ENCODE results near the gene CALCR.
"Not testable (repeated sequence)": the region's sequence is repeated elsewhere in the genome, so short reads cannot be mapped to it uniquely, and the experiment has no call there.

The CALCR gene

DNA sequence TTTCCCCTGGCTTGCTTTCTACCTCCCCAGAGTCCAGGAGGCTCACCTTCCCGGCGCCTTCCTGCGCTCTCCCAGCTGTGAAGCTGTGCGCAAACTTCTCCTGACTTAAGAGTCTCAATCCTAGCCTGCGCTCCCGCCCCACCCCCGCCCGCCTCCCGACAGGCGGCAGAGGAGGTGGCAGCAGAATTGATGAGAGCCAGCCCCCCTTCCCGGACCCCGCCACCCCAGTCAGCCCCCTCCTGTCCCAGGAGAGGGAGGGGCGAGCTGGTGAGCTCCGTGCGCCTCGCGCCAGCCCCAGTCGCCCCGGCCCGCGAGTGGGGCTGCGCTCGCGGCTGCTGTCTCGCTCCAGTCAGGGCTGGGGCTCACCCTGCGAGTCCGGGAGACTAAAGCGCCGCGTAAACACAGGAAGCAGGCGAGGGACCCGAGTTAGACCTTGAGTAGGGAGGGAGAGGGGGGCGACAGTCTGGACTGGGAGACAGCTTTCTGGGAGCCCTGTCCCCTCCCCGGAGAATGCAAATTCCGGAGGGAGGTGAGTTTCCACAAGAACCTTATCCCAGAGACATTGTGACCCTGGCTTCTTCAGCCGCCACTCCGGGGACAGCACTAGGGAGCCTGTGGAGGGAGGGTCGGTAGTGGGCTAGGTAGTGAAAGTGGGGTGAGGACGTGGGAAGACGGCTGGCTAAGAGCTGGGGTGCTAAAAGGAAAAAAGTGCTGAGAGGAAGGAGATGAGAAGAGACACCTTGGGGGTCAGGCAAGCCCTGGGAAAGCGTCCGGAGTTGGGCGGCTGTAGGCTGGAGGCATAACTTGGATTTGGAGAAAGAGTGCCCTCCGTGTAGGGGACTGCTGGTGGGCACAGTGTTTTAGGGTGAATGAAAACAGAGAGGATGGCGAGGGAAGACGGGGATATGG is at the start of gene CALCR:
Gene CALCR (minus strand): TSS at position 79 of the 909 bp plus-strand sequence. CDS start 87,743 bp downstream, outside the sequence.
- DNase-seq (ENCODE audit: low read depth in 2 of 2): no peak

GRCh38 chr7:93623816-93624215 is 49.3 kb upstream of the CALCR start:
- DNase-seq (ENCODE audit: low read depth in 2 of 2): no peak

DNA sequence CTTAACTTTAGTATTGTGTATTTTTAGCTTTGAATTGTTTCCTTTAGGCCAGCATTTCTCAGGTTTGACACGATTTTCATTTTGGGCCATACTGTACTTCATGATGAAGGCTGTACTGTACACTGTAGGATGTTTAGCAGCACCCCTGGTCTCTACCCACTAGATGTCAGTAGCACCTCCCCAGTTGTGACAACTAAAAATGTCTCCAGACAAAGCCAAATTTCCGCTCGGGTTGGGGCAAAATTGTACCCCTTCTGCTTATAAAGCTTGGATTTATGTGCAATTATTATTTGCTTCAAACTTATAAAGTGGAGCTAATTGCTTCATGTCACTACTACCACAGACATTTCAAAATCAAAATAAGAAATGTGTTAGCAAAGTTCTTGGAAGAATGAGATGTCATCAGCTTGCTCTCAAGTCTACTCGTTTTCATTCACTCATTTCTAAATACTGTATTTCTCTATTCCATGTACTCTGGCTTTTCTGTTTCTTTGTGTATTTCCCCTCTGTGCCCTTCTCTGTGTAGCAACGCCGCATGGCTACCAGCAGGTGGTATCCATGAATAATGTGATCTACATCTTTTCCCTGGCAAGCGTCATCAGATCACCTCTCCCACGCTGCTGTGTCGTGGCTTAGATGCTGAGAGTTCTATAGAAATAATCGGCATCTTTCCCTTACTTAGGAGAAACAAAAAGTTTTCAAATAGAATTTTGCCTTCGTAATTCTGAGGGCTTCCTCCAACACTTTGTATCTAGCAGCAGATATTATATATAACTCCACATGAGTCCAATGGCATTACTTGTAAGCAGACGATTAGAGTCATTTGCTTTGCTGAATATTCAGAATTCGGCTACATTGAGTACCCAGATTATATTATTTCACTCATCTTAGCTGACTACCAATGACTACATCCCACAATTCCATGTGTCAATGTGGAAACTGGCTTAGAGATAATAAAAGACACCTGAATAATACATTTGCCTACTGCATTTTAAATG is 47.8 kb upstream of the CALCR start:
- no peak for DNase-seq (ENCODE audit: low read depth in 2 of 2)

GRCh38 chr7:93620864-93621263 is 46.3 kb upstream of the CALCR start:
- no peak for DNase-seq (ENCODE audit: low read depth in 2 of 2)

DNA sequence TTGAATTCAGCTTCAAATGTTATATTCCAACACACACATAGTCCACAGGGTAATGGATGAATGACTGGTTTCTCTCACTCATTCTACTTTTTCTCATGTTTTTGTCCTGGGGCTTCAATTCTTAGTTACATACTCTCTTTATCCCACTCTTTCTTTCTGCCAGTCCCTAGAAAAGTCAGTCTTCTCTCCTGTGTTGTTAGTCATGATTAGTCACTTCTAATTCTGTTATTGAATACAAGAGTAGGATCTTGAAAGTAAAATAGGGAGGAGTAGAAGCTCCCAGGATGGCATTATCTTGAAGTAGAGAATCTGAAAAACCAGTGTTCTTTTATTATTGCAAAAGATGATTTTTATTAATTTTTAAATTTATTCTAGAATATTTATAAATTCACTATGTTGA is 45.5 kb upstream of the CALCR start:
- DNase-seq (ENCODE audit: low read depth in 2 of 2): no peak

DNA sequence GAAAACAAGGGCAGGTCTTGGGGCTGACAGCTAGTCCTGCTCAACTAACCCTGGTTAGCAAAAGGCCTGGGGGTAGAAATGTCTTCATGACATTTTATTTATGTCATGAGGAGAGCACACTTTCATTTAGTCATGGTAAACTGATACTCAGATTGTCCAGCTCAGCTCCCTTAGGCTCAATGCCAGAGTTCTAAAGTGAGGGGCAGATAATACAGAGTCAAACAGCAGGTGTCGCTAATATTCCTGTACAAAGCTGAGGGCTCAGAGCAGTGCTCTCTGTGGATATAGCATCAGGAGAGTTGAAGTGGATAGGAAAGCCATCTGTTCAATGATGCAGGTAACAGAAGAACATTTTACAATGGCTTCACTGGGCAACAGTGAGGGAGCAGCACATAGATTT is 26.8 kb upstream of the CALCR start:
- no peak for DNase-seq (ENCODE audit: low read depth in 2 of 2)

- no peak for DNase-seq (ENCODE audit: low read depth in 2 of 2)
Measured at GRCh38 chr7:93594250-93594649, 19.7 kb upstream of the CALCR start.

DNA sequence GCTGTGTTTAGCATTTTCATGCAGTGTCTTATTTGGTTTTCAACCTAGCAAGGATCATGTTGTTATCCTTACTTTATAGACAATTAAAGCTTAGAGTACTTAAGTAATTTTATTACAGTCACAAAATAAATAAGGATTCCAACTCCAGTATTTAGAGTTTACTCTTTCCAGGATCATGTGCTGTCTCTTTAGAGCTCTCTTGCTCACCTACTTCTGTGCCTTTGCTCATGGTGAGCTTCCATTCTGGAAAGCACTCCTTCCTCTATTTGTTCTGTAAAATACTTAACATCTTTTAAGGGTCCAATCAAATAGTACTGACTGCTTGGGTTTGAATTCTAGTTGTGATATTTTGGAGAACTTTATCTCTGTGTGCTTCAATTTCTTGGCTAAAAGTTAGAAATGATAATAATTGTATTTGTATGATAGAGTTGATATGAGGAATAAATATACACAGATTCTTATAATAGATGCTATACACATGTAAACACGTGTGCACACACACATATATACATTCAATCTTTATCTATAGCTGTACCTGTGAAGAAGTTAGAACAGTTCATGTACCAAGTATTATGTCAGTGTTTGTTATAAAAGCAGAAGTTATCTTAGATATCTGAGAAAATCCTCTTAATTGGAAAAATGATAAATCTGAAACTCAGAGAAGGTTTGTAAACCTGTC is 18.2 kb upstream of the CALCR start:
- DNase-seq (ENCODE audit: low read depth in 2 of 2): no peak

GRCh38 chr7:93591224-93592050 is 16.9 kb upstream of the CALCR start:
- not testable (repeated sequence) for DNase-seq (ENCODE audit: low read depth in 2 of 2)

GRCh38 chr7:93586479-93586865 is 11.9 kb upstream of the CALCR start:
- not testable (repeated sequence) for DNase-seq (ENCODE audit: low read depth in 2 of 2)

DNA sequence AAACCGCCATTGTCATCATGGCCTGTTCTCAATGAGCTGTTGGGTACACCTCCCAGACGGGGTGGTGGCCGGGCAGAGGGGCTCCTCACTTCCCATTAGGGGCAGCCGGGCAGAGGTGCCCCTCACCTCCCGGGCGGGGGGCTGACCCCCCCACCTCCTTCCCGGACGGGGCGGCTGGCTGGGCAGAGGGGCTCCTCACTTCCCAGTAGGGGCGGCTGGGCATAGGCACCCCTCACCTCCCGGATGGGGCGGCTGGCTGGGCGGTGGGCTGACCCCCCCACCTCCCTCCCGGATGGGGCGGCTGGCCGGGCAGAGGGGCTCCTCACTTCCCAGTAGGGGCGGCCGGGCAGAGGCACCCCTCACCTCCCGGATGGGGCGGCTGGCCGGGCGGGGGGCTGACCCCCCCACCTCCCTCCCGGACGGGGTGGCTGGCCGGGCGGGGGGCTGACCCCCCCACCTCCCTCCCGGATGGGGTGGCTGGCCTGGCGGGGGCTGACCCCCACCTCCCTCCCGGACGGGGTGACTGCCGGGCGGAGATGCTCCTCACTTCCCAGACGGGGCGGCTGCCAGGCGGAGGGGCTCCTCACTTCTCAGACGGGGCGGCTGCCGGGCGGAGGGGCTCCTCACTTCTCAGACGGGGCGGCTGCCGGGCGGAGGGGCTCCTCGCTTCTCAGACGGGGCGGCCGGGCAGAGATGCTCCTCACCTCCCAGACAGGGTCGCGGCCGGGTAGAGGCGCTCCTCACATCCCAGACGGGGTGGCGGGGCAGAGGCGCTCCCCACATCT is 11.4 kb upstream of the CALCR start:
- DNase-seq (ENCODE audit: low read depth in 2 of 2): not testable (repeated sequence)

GRCh38 chr7:93579431-93579830 is 4.9 kb upstream of the CALCR start:
- DNase-seq (ENCODE audit: low read depth in 2 of 2): no peak

- no peak for DNase-seq (ENCODE audit: low read depth in 2 of 2)
Measured at GRCh38 chr7:93578762-93579161, 4.2 kb upstream of the CALCR start.

DNA sequence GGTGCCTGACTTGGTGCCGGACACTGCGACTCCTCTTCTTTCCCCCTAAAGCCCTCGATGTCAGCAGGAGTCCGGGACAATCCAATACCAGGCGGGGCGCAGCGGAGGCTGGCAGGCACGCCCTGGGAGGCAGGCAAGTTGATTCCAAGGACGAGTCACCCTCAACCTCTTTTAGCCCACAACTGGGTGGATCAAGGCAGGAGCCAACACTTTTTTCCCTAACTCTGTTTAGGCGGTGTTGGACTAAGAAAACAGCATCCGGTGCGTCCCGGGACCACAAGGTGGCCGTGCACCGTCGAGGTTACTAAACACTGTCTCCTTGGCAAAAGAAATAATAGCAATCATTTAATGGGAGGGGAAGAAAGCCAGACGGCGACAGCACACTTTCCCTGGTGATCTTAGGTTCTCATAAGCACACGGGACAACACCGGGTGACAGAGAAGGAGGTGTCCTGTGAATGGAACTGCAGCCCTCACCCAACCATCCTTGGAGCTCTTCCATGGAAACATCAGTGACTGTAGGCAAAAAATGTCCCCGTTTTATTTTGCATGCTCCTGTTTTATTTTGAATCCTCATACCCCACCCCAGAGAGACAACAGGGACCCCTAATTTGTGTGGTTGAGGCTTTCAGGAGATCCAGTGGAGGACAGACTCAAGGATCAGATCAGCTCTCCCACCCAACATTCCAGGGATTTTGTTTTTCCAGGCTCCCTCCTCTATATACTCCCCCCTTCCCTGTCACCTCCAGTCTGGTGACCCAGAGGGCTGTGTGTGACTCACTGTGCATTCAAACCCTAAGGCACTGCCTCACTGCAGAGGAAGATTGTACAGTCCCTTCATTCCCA is 1.3 kb upstream of the CALCR start:
- DNase-seq (ENCODE audit: low read depth in 2 of 2): no peak

GRCh38 chr7:93574269-93574645 is 267 bp downstream of the CALCR start:
- DNase-seq (ENCODE audit: low read depth in 2 of 2): no peak

DNA sequence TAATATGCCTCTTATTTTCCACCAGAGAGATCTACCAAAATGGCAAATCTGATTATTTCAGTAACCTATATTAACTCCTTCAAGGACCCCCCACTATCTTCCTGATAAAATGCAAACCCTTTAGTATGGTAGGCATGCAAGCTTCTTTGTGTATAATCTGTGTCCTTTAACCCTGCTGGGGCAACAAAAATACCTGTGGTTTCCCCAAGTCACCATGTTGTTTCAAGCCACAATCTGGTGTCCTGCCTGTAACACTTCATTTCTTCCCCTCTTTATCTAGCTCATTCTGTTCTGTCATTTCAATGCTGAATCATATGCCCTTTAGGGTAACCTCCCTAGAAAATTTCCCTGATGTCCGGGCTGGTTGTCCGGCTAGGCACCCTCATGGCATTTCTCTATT is 5.3 kb downstream of the CALCR start:
- no peak for DNase-seq (ENCODE audit: low read depth in 2 of 2)

- DNase-seq (ENCODE audit: low read depth in 2 of 2): no peak
Measured at GRCh38 chr7:93566876-93567275, 7.6 kb downstream of the CALCR start.

GRCh38 chr7:93563584-93563983 is 10.9 kb downstream of the CALCR start:
- no peak for DNase-seq (ENCODE audit: low read depth in 2 of 2)

GRCh38 chr7:93562936-93563335 is 11.6 kb downstream of the CALCR start:
- no peak for DNase-seq (ENCODE audit: low read depth in 2 of 2)
